ENCODE measurements around the gene PTPRM.

Gene PTPRM

DNA sequence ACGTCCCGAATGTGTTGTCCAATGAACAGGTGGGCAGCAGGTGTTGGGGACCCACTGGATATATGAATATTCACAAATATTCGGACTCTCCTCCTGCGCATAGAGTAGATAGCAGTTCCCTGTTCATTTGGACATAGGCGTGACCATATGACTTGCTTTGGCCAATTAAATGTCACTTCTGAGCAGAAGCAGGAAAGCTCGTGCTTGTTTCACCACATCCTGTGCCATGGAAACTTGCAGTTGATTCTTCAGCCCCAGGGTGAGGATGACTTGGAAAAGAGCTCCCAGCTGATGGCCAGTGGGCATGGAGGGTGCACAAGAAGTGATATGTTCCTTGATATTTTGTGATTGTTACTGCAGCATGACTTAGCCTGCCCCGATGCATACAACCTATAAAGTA lies 52.6 kb downstream of the PTPRM start:
- DNase-seq: no peak

DNA sequence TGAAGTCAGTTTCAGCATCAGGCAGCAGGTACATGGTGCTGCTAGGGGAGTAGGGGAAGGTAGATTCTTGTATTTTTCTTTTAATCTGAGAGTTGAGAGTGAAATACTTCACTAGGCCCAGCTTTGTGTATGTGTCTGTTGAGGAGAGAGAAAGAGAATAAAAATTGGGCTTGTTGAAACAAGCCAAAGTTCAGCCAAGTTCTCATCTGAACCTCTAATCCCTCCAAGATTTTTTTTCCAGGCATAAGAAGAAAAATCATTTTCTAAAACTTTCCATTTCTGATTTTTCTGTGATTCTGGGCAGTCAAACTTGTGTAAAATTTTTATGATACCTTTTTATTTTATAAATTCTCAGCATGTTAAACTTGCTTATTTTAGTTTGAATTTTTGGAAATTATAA lies 55.6 kb downstream of the PTPRM start:
- H3K36me3 ChIP-seq: no peaks in the 10 kb centered on the region
- no peaks in the 10 kb centered on the region for H3K27me3 ChIP-seq
- no peak overlapping the region for H3K4me3 ChIP-seq
- H3K27ac ChIP-seq: no peak overlapping the region
- peaks cover 0 to 56% (median 18%) of the 10 kb centered on the region in 4 donors for H3K4me1 ChIP-seq
- intact Hi-C loops (cut with DNase I; ENCODE audit: low total_unique reads): no loop called here
- no peak for DNase-seq
- TF ChIP-seq, protein P1, sequence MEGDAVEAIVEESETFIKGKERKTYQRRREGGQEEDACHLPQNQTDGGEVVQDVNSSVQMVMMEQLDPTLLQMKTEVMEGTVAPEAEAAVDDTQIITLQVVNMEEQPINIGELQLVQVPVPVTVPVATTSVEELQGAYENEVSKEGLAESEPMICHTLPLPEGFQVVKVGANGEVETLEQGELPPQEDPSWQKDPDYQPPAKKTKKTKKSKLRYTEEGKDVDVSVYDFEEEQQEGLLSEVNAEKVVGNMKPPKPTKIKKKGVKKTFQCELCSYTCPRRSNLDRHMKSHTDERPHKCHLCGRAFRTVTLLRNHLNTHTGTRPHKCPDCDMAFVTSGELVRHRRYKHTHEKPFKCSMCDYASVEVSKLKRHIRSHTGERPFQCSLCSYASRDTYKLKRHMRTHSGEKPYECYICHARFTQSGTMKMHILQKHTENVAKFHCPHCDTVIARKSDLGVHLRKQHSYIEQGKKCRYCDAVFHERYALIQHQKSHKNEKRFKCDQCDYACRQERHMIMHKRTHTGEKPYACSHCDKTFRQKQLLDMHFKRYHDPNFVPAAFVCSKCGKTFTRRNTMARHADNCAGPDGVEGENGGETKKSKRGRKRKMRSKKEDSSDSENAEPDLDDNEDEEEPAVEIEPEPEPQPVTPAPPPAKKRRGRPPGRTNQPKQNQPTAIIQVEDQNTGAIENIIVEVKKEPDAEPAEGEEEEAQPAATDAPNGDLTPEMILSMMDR (IDR thresholded peaks at IDR 0.05): no peak
- no peaks in the 10 kb centered on the region for H3K9me3 ChIP-seq

More for the DNA sequence above, 52.6 kb downstream of the PTPRM start:
- peak overlapping the region; percentile 10 to 58 for H3K27ac ChIP-seq
- TF ChIP-seq, protein P1 (IDR thresholded peaks at IDR 0.05): no peak
- H3K9me3 ChIP-seq: no peaks in the 10 kb centered on the region
- H3K4me3 ChIP-seq: peak overlapping the region; percentile 26 to 30
- H3K36me3 ChIP-seq: no peaks in the 10 kb centered on the region
- no peaks in the 10 kb centered on the region for H3K27me3 ChIP-seq
- peaks cover 0 to 54% (median 12%) of the 10 kb centered on the region in 4 donors for H3K4me1 ChIP-seq
- intact Hi-C loops (cut with DNase I; ENCODE audit: low total_unique reads): no loop called here

DNA sequence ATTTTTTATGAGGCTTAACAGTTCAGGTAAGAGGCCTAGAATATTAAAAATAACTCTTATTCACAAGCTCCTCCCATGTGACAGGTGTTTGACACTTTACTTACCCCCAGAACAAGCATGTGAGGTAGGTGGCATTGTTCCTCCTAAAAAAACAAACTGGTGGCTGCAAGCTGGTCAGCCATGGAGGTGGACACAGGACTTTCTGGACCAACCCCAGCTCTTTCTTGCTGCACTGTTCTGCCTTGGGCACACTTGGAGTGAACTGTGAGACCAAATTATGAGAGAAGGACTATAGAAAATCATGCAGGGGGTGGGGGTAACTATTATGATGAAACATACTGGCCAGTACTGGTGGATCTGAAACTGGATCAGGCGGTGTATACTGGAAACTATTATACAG lies 56.6 kb downstream of the PTPRM start:
- intact Hi-C loops (cut with DNase I; ENCODE audit: low total_unique reads): no loop called here
- no peak overlapping the region for H3K4me3 ChIP-seq
- TF ChIP-seq, protein P1 (IDR thresholded peaks at IDR 0.05): no peak
- H3K27ac ChIP-seq: no peak overlapping the region
- H3K36me3 ChIP-seq: no peaks in the 10 kb centered on the region
- no peak for DNase-seq
- no peaks in the 10 kb centered on the region for H3K27me3 ChIP-seq
- H3K4me1 ChIP-seq: peaks cover 0 to 49% (median 15%) of the 10 kb centered on the region in 4 donors
- no peaks in the 10 kb centered on the region for H3K9me3 ChIP-seq

DNA sequence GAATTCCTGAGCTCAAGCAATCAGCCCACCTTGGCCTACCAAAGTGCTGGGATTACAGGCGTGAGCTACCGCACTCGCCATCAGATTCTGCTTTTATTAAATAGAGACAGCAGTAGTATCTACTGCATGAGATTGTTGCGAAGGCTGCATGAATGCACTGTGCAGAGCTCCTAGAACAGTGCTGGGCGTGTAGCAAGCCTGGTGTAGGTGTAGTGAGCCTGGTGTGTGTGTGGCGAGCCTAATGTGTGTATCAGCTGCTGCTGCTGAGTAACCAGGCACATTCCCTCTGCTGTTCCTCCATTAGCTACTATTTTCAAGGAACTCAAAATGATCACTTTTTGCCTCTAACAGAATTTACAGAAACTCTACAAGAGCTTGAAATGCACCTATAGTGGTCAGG lies 57.6 kb downstream of the PTPRM start:
- no peak overlapping the region for H3K27ac ChIP-seq
- TF ChIP-seq, protein P1 (IDR thresholded peaks at IDR 0.05): no peak
- H3K36me3 ChIP-seq: no peaks in the 10 kb centered on the region
- H3K27me3 ChIP-seq: no peaks in the 10 kb centered on the region
- intact Hi-C loops (cut with DNase I; ENCODE audit: low total_unique reads): no loop called here
- H3K4me3 ChIP-seq: no peak overlapping the region
- no peaks in the 10 kb centered on the region for H3K9me3 ChIP-seq
- DNase-seq: no peak
- H3K4me1 ChIP-seq: peaks cover 0 to 39% (median 11%) of the 10 kb centered on the region in 4 donors

DNA sequence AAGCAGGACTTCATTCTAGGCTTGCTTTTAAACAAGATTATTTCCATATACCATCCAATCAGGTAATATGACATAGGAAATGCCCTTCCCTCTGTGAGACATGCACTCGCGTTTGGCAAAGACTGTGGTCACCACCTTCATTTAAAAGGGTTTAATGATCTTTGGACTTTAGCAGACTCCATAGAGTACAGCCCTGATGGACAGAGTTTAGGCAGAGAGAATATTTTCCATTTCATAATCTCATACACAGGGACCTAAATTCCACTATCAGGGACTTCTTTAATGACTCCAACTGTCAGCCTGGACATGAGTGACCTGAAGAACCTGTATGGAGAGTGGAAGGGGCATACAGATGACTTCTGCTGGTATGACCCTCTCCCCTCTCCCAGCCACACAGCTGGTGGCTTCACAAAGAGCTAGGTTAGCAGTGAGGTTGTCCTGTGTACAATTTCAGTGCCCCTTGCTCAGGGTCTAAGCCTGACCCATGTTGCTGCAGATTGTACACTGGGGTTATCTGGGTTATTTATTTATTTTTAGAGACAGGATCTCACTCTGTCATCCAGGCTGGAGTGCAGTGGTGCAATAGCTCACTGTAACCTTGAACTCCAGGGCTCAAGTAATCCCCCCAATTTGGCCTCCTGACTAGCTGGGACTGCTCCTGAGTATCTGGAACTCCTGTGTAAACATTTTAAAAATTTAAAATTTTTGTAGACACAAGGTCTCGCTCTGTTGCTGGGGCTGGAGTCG lies 59.2 kb downstream of the PTPRM start:
- Histone ChIP-seq H3K4me1 (peaks cover 0 to 31% (median 6%) of the 10 kb centered on the region in 4 donors), H3K36me3 (no peaks in the 10 kb centered on the region), H3K27me3 (no peaks in the 10 kb centered on the region), H3K9me3 (no peaks in the 10 kb centered on the region), H3K27ac (no peak overlapping the region), H3K4me3 (no peak overlapping the region)
- DNase-seq: no peak
- TF ChIP-seq, protein P1 (IDR thresholded peaks at IDR 0.05): no peak
- intact Hi-C loops (cut with DNase I; ENCODE audit: low total_unique reads): no loop called here

Measured in tibial artery (tissue), 4 donors.